Lung (tissue), 12 donors: Measurements from ENCODE around the gene SPIB. TPM values are rescaled to one million over a fixed set of nuclear protein-coding genes. Genes with fewer than 3 reads are reported as not detected.

ENCODE experiments used
- ATAC-seq: fragments of 200-7000 bp; cut with Tn5 transposase; one replicate; pipeline ENCODE4 v1.9.1; 2020; ENCODE audit warnings: moderate number of reproducible peaks; ENCODE audit not compliant: insufficient read depth, low FRiP score
- DNase-seq, 3 donors: peaks; one replicate each; pipeline ENCODE4 v3.0.0-alpha.2; 2013 to 2017
- H3K27ac ChIP-seq, 2 donors: one replicate each; pipeline ENCODE4 v1.5.1; 2013; ENCODE audit warnings: mild to moderate bottlenecking in 2 of 2, moderate library complexity in 2 of 2, control low read depth in 1 of 2, inconsistent platforms in 1 of 2, low read depth in 1 of 2, low read length in 1 of 2
- H3K27me3 ChIP-seq, 3 donors: one replicate each; pipeline ENCODE4 v1.5.1; 2013; ENCODE audit warnings: low read length in 2 of 3; ENCODE audit not compliant: control insufficient read depth in 3 of 3, insufficient read depth in 3 of 3
- H3K36me3 ChIP-seq, 4 donors: one replicate each; pipeline ENCODE4 v1.5.1; 2013; ENCODE audit warnings: low read length in 4 of 4, mild to moderate bottlenecking in 1 of 4, moderate library complexity in 1 of 4; ENCODE audit not compliant: control insufficient read depth in 4 of 4, insufficient read depth in 4 of 4
- H3K4me1 ChIP-seq, 5 donors: one replicate each; pipeline ENCODE4 v1.5.1; 2013; ENCODE audit warnings: low read length in 5 of 5, mild to moderate bottlenecking in 2 of 5, moderate library complexity in 1 of 5; ENCODE audit not compliant: control insufficient read depth in 5 of 5, insufficient read depth in 5 of 5
- H3K4me3 ChIP-seq: one replicate; pipeline ENCODE4 v1.5.1; 2013; ENCODE audit warnings: mild to moderate bottlenecking, control low read depth, moderate library complexity
- H3K9ac ChIP-seq, 2 donors: one replicate each; pipeline ENCODE4 v1.5.1; 2013; ENCODE audit warnings: low read length in 2 of 2, control low read depth in 1 of 2; ENCODE audit not compliant: insufficient read depth in 1 of 2
- H3K9me3 ChIP-seq, 4 donors: one replicate each; pipeline ENCODE4 v1.5.1; 2013; ENCODE audit warnings: low read length in 3 of 4, mild to moderate bottlenecking in 1 of 4, moderate library complexity in 1 of 4; ENCODE audit not compliant: control insufficient read depth in 4 of 4, insufficient read depth in 3 of 4
- CTCF ChIP-seq: IDR thresholded peaks from 2 replicates; pipeline ENCODE4 v1.5.1; 2012; ENCODE audit warnings: mild to moderate bottlenecking; ENCODE audit errors: control extremely low read depth, extremely low read depth
- WGBS, 2 donors: extraction: QIAGEN DNeasy Blood & Tissue Kit; methylation state at CpG; one replicate each; pipeline ENCODE4 v1.1.7; 2013; 5-methylcytosine and 5-hydroxymethylcytosine counted together
- polyA plus RNA-seq, 2 donors: library from polyadenylated mRNA; stranded (reverse); fragments of 200-250 nt; gene quantifications; one replicate each; pipeline ENCODE4 v1.2.1, GENCODE V29; 2013
- total RNA-seq, 2 donors: library from RNA; depleted of rRNA in 1 of 2; stranded (reverse); fragments of >200 nt in 1 of 2; gene quantifications; one replicate each; pipeline ENCODE4 v1.2.1, GENCODE V29; 2014 to 2021
- donor health status: control.
- donor health status: control.
- donor health status: Bipolar disorder and iron deficiency.
- donor health status: healthy.
- donor health status: DM: yes; HTN: yes; CAD: no.

Gene SPIB
- total and polyA plus RNA-seq, 4 donors = 0.22 to 10.5 (median 0.65) TPM

- H3K4me1 ChIP-seq = peaks cover 0 to 4% (median under 1%) of the 10 kb centered on the region in 5 donors
- H3K27ac ChIP-seq = no peak overlapping the region
- H3K9me3 ChIP-seq = no peaks in the 10 kb centered on the region
- no peak overlapping the region for H3K9ac ChIP-seq
- peaks cover 0 to 14% (median 12%) of the 10 kb centered on the region in 3 donors for H3K27me3 ChIP-seq
- H3K4me3 ChIP-seq = no peak overlapping the region
- DNase-seq (no peak), ATAC-seq (no peak)
- no peak for TF ChIP-seq CTCF
- 83 to 85% methylated on average over 18 of the region's 18 CpGs for WGBS, 2 donors
- no peaks in the 10 kb centered on the region for H3K36me3 ChIP-seq
Measured at GRCh38 chr19:50422397-50423278, 3.9 kb downstream of the SPIB start.

GRCh38 chr19:50423279-50424113 lies 4.8 kb downstream of the SPIB start:
- Histone ChIP-seq H3K36me3 (no peaks in the 10 kb centered on the region), H3K9ac (no peak overlapping the region), H3K27ac (no peak overlapping the region), H3K9me3 (no peaks in the 10 kb centered on the region), H3K4me3 (no peak overlapping the region), H3K27me3 (peaks cover 0 to 14% (median 12%) of the 10 kb centered on the region in 3 donors), H3K4me1 (peaks cover 0 to 9% (median 3%) of the 10 kb centered on the region in 5 donors)
- DNase-seq = no peak
- no peak for ATAC-seq
- TF ChIP-seq CTCF = no peak
- WGBS, 2 donors = 86 to 91% methylated on average over 22 of the region's 22 CpGs

- TF ChIP-seq CTCF = no peak
- no peak overlapping the region for H3K9ac ChIP-seq
- no peak overlapping the region for H3K4me3 ChIP-seq
- peaks cover 0 to 5% (median 3%) of the 10 kb centered on the region in 5 donors for H3K4me1 ChIP-seq
- DNase-seq = no peak
- H3K36me3 ChIP-seq = no peaks in the 10 kb centered on the region
- 63 to 66% methylated on average over 7 of the region's 7 CpGs for WGBS, 2 donors
- H3K27me3 ChIP-seq = peaks cover 0 to 5% (median 3%) of the 10 kb centered on the region in 3 donors
- no peak for ATAC-seq
- H3K9me3 ChIP-seq = no peaks in the 10 kb centered on the region
- no peak overlapping the region for H3K27ac ChIP-seq
Measured at GRCh38 chr19:50425581-50425980, 6.8 kb downstream of the SPIB start.
